Measurements from ENCODE around the gene URB2.
"Not testable (repeated sequence)": the region's sequence is repeated elsewhere in the genome, so short reads cannot be mapped to it uniquely, and the experiment has no call there.

Gene URB2

DNA sequence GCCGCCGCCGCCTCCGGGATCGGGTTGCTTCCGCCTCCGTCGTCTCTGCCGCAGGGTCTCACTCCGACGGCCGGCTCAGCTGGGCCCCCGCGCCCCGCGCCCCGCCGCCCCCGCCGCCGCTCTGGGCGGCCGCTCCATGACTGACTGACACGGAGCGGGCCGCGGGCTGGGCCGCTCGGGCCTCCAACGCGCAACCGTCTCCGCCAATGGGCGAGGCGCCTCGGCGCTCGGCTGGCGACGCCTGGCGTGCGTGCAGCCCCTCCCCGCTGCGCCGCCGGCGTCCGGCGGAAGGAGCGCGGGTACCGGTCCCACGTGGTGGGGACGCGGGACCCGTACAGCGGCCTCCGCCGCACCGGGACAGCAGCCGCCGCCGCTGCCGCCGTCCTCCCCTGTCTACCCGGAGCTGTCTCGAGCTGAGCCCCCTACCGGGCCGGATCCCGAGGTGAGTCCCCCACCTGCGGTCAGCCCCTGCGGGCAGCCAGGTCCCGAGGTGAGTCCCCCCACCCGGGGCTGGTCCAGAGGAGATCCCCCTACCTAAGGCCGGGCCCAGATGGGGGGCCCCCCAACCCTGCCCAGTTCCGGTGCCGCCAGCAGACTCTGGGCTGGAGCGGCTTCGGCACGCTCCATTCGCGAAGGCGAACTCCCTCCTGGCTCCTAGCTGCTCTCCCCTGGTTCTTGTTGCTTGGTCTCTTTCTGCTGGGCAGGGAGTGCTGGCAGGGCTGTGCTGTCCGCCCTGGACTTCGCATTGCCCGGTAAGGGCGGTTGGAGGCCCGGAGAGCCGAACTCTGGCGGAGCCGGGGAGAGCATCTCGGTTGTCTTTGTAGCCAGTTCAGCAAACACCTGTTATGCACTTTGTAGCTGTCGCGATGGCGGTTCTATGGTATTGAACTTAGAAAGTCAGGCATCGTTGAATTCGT is at the start of gene URB2, which contains the start of gene TAF5L:
Gene URB2, plus strand, starts transcription at position 333 of the 917 bp plus-strand sequence. CDS start 1,387 bp downstream, outside the sequence.
Gene TAF5L, minus strand, starts transcription at position 208 of the 917 bp plus-strand sequence. CDS start 11,640 bp downstream, outside the sequence.
- H3K4me3 ChIP-seq (ENCODE audit: low read depth, low read length), result peak within 1 kb of the TSS; percentile 90
- peak; percentile 72 for DNase-seq (ENCODE audit: low read depth)

DNA sequence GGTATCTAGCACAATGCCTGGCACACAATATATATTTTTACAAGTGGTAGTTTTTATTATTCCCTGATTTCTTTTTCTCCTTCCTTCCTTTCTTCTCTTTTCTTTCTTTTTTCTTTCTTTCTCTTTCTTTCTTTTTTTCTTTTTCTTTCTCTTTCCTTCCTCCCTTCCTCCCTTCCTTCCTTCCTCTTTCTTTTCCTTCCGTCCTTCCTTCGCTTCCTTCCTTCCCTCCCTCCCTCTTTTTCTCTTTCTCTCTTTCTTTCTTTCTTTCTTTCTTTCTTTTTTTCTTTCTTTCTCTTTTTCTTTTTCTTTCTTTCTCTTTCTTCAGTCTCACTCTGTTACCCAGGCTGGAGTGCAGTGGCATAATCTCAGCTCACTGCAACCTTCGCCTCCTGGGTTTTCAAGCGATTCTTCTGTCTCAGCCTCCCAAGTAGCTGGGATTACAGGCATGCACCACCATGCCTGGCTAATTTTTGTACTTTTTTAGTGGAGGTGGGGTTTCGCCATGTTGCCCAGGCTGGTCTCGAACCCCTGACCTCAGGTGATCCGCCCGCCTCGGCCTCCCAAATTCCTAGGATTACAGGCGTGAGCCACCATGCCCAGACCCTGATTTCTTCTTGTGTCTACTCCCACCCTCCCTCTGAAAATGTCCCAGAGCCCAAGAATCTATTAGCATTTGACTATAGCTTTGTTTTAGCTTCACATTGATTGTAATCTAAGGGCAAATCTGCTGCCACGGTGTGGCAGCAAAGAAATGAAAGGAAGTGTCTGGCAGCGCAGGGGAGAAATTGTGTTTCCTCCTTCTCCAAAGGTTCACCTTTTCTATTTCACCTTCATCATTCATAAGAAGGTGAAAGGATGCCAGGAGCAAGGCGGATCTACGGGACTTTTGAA is 47.6 kb upstream of the URB2 start:
- no peak for DNase-seq (ENCODE audit: low read depth)
- H3K4me3 ChIP-seq (ENCODE audit: low read depth, low read length), result no peak overlapping the region

DNA sequence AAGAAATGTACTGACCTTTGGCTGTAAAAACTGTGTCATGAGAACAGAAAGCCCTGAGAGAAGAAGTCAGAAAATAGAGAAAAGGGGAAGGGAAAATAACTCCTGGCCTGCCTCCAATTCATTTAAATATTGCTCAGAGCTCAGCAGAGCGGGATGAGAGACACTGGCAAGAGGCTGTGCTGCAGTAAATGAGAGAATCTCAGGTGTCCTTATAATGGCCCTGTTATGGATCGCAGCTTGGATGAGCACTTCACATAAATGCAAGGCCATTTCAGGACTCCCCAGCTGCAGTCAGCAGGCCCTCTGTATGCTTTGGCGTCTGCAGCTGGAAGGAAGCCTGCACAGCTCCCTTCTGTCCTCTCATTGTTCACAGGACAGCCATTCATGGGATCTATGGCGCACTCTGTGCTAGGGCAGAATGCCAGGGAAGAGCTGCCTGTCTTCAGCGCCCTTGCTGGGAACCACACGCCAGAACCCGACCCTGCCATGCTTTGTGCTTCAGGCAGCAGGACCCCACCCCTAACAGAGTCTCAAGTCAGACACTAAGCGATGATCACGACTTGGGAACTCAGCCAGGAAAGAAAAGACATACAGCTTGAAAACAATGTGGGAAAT is 46.9 kb upstream of the URB2 start:
- peak overlapping the region; percentile 16 for H3K4me3 ChIP-seq (ENCODE audit: low read depth, low read length)
- no peak for DNase-seq (ENCODE audit: low read depth)

DNA sequence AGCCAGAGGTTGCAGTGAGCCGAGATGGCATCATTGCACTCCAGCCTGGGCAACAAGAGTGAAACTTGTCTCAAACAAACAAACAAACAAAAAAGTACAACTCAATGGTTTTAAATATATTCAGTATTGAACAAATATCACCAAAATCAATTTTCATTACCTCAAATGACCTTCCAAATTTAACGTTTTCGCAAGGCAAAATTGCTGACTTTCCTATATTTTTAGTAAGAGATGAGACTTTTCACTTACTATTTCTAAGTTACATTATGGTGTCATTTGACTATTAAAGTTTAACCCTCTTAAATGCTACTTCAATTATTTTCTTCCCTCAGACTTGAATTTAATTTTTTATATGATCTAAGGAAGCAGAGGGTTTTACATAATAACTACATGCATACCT is 44.6 kb upstream of the URB2 start:
- H3K4me3 ChIP-seq (ENCODE audit: low read depth, low read length), result no peak overlapping the region
- DNase-seq (ENCODE audit: low read depth), result no peak

DNA sequence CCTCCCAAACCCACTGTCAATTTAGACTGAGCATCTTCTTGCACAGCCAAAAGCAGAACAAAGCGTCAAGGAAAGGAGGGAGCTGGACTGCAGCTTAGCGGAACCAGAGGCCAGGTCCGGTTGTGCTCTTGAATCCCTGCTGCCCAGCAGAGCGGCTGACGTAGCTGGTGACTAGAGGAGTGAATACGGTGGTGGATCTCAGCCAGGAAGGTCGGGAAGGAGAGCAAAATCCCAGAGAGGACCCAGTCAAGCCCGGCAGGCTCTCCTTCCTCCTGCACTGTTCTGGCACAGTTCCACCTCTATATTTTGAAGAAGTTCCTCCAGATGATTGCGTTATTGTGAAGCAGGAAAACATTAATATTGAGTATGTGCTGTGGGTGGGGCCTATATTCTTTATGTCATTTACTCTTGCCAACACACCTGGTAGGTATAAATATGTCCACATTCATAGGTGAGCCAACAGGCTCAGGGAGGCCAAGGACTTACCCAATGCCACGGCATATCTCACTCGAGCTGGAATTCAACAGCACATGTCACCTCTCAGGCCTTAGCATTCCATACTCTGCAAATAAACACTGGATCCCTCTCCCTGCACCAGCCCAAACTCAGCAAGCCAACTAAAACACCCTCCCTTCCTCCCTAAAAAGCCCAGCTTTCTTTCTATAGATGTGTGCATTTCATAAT is 43.9 kb upstream of the URB2 start:
- peak; percentile 31 for DNase-seq (ENCODE audit: low read depth)
- no peak overlapping the region for H3K4me3 ChIP-seq (ENCODE audit: low read depth, low read length)

DNA sequence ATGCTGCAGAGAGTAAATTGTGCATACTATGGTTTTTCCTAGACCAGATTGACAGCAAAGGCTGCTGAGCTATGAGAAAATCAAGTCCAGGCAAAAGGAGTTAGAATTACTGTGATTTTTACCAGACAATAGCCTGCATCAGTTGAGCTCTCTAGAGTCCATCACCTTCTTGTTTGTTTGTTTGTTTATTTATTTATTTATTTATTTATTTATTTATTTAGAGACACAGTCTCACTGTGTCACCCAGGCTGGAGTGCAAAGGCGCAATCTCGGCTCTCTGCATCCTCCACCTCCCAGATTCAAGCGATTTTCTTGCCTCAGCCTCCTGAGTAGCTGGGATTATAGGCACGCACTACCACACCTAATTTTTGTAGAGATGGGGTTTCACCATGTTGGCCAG is 43.3 kb upstream of the URB2 start:
- DNase-seq (ENCODE audit: low read depth), result no peak
- H3K4me3 ChIP-seq (ENCODE audit: low read depth, low read length), result no peak overlapping the region

DNA sequence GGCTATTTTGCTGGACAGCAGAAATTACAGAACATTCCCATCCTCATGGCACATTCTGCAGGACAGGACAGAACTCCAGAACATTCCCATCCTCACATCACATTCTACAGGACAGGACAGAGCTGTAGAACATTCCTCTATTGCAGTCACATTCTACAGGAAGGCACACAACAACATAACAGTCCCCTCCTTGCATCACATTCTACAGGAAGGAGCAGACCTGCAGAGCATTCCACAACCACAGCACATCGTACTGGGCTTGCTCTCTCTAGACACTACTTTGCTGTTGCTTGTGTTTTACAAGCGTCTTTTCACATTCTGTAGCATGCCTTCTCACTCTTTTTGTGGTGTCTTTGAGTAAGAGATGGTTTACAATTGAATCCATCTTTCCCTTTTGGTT is 40.7 kb upstream of the URB2 start:
- no peak for DNase-seq (ENCODE audit: low read depth)
- H3K4me3 ChIP-seq (ENCODE audit: low read depth, low read length), result no peak overlapping the region

DNA sequence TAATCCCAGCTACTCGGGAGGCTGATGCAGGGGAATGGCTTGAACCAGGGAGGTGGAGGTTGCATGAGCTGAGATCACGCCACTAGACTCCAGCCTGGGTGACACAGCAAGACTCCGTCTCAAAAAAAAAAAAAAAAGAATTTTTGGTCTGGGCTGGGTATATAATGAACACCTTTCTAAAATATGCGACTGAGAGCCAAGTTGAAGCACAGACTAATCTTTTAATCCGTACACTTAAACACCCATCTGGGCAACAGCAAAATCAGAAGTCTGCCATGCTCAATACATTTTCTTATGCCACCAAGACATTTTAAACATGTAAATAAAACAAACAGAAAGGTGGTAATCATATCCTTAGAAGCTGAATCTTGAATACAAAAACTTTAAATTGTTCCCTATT is 35.9 kb upstream of the URB2 start:
- H3K4me3 ChIP-seq (ENCODE audit: low read depth, low read length), result no peak overlapping the region
- DNase-seq (ENCODE audit: low read depth), result no peak

DNA sequence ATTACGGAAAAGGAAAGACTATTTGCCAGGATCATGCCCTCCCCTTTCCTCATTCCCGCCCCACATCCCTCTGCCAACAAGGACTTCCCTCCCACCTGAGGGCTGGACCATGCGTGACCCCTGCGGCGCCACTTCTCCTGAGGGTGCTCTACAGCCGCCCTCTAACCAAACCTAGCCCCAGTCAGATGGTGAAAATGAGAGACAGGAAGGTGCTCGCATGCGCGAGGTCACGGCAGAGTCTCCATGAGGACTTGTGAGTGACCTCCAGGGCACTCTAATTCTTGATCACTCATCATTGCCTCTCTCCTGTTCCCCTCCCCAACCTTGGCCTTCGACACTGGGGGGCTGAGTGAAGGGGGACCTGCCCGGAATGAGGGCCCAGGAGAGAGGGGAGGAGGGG is 32.2 kb upstream of the URB2 start:
- DNase-seq (ENCODE audit: low read depth), result no peak
- H3K4me3 ChIP-seq (ENCODE audit: low read depth, low read length), result no peak overlapping the region

DNA sequence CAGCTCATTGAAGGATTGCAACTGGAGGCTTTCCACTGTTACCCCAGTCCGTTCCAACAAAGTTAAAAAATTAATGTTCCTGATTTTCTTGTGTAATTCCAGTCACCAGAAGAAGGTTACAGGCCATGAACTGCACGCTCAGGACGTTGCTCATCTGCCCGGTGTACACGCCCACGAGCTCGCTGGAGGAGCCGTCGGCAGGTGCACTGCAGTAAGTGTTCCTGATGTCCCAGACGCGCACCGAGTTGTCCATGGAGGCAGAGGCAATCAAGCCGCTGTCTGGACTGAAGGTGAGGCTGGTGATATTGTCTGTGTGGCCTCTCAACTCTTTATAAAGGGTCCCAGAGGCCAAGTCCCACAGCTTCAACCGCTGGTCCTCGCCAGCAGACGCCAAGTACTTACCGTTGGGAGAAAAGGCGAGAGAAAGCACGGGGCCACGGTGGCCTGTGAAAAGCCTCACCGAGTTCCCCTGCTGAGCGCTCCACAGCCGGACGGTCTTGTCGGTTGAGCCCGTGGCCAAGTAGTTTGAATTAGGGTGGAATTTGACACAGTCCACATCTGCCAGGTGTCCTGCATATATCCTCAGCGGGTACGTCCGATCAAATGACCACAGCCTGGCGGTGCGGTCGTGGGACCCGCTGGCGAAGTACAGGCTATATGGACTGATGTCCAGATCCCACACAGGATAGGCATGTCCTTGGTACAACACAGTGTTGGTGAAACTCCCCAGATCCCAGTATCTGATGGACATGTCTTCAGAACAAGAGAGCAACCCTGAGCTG is 31.6 kb upstream of the URB2 start:
- DNase-seq (ENCODE audit: low read depth), result no peak

DNA sequence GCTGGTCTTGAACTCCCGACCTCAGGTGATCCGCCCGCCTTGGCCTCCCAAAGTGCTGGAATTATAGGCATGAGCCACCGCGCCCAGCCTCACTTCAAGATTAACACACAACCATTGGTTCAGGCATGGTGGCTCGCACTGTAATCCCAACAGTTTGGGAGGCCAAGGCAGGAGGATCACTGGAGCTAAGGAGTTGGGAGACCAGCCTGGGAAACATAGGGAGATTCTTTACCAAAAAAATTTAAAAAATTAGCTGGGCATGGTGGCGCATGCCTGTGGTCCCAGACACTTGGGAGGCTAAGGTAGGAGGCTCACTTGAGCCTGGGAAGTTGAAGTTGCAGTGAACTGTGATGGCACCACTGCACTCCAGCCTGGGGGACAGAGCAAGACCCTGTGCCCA is 30.2 kb upstream of the URB2 start:
- not testable (repeated sequence) for H3K4me3 ChIP-seq (ENCODE audit: low read depth, low read length); DNase-seq (ENCODE audit: low read depth)

More for the DNA sequence above, 31.6 kb upstream of the URB2 start:
- H3K4me3 ChIP-seq (ENCODE audit: low read depth, low read length), result no peak overlapping the region

DNA sequence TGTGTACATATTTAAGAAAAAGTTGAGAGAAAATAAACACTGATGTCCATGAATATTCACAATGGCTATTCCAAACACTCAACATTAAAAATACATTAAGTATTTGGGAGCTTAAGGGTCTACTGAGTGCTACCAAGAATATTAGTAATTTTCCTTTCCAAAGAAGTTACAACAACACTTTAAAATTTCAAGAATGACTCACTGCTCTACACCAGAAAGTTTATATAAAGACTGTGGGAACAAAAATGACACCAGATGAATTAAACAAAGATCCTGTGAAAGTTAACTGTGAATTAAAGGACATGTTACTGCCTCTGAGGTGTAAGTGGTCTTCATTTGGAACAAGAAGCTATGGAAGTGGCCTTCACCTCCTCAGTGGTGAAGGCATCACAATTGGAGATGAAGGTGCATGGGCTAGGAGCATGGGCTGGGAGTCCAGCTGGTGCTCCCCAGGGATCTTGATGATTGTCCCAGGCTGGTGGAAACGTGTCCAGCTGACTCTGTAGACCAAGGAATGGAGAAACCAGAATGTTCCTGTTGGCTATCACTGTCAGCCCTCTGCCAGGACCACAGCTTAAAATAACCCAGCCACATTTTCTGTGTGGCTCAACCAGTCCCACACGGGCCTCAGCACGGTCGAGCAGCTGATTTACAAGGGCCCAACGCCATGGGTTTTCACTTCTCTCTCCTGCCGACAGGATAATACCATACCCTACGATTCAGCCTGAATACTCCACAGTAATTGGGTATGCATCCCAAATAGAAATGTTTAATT is 28.9 kb upstream of the URB2 start:
- peak; percentile 16 for DNase-seq (ENCODE audit: low read depth)
- no peak overlapping the region for H3K4me3 ChIP-seq (ENCODE audit: low read depth, low read length)

DNA sequence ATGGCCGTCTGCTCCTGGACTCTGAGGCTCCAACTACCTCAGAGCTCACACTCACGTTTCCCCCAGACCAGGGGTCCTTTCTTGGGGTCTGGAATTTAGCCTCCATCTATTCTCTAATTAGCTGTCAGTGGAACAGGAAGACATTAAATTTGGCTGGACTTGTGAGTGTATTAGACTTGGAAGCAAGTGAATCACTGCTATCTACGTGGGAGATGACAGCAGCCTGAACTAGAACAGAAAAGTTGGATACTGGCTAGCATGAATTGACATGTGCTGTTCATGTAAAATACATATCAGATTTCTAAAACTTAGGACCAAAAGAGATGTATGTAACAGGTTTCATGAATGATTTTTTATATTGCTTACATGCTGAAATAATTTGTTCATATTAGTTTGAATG is 28.2 kb upstream of the URB2 start:
- peak; percentile 13 for DNase-seq (ENCODE audit: low read depth)
- H3K4me3 ChIP-seq (ENCODE audit: low read depth, low read length), result no peak overlapping the region

DNA sequence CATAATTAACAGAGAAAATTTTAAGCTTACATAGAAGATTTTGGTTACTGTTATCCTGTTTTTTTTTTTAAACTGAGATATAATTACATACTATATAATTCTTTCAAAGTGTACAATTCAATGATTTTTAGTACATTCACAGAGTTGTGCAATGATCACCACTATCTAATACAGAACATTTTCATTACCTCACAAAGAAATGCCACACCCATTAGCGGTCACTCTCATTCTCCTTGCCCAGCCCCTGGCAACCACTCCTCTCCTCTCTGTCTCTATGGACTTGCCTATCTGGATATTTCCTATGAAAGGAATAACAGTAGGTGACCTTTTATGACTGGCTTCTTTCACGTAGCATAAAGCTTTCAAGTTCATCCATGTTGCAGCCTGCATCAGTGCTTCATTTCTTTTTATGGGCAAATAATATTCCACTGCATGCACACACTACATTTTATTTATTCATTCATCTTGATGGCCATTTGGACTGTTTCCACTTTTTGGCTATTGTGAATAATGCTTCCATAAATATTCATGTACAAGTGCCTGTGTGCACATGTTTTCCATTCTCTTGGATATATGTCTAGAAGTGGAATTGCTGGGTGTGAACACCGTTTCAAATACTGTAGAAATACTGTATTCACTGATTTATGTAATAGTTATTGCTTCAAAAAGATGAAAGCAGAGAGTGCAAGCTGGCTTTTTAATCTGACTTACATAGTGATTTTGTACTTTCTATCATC is 26.7 kb upstream of the URB2 start:
- DNase-seq (ENCODE audit: low read depth), result no peak
- no peak overlapping the region for H3K4me3 ChIP-seq (ENCODE audit: low read depth, low read length)

DNA sequence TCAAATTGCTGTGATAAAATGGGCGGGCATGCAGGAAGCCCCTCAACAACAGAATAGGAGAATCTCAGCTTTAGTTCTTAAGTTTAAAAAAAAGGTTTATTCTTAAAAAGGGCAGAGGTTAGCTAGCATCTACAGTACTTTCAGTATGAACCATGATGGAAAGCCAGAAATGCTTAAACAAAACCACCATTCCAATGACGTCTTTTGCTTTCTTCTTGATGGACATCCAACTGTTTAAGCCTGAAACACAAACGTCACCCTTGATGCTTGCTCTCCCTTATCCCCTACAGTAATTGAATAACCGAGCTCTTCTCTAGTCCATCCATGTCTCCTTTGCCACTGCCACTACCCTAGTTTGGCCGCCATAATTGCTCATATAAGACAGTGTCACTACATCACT is 25.8 kb upstream of the URB2 start:
- no peak overlapping the region for H3K4me3 ChIP-seq (ENCODE audit: low read depth, low read length)
- DNase-seq (ENCODE audit: low read depth), result no peak

DNA sequence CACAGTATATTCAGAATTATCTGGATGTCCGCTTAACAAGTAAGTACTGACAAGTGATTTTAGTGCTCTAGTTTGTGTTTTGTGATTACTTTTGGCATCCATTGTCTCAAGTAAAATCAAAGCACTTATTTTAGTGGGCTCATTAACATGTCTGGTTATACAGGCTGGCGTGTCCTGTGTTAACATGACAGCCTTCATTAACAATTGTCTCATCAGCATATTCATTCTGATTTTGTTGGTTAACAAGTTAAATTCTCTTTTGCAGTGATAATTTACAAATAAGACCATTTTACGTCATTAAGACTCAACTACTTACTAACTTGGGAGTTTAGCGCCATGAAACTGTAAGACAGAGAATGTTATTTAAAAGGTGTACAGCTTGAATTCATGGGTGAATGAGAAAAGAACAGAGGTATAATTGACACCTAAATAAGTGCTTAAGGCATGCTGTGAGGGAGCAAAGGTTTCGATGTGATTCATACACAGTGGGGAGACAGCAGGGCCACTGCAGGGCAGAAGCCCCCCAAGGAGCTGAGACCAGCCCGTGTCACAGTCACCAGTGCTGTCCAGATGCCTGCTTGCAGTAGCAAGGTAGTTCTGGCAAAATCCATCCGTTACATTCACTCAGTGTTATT is 22.6 kb upstream of the URB2 start:
- DNase-seq (ENCODE audit: low read depth), result no peak
- H3K4me3 ChIP-seq (ENCODE audit: low read depth, low read length), result no peak overlapping the region

DNA sequence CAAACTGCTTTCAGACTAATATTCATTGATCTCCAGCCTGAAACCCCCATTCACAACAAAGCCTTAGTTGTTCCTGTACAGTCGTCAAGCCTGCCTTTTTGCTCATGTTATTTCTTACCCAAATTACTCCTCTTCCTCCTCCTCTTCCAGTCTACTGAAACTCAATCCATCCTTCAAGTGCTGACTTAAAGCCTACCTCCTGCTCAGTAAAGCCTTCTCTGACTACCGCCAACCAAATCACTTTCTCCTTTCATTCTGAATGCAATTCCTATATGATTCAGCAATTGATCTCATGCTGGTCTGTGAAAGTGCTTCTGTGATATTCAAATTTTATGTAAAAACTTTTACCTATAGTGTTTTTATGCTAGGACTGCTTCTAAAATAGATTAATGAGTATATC is 18.7 kb upstream of the URB2 start:
- DNase-seq (ENCODE audit: low read depth), result no peak
- no peak overlapping the region for H3K4me3 ChIP-seq (ENCODE audit: low read depth, low read length)

Measured in skeletal muscle cell (primary cell).